HL-60 (cell line): ENCODE measurements around the gene LDLRAD1.

Experiments used
- CTCF ChIP-seq: IDR thresholded peaks from one replicate; pipeline ENCODE4 v1.5.1; 2011; ENCODE audit warnings: low read length, control low read depth, inconsistent platforms; ENCODE audit not compliant: insufficient read depth
- GABPA ChIP-seq: IDR thresholded peaks from 2 replicates; pipeline ENCODE4 v1.6.1; 2012; ENCODE audit warnings: low read depth
- POLR2AphosphoS5 ChIP-seq: IDR thresholded peaks from 2 replicates; pipeline ENCODE4 v1.6.1; 2012; ENCODE audit warnings: low read depth
- REST ChIP-seq: IDR thresholded peaks from 2 replicates; pipeline ENCODE4 v1.6.1; 2012; ENCODE audit warnings: low read depth; ENCODE audit not compliant: insufficient replicate concordance
- SPI1 ChIP-seq: IDR thresholded peaks from 2 replicates; pipeline ENCODE4 v1.6.1; 2012; ENCODE audit warnings: low read depth, mild to moderate bottlenecking, borderline replicate concordance

- TF ChIP-seq CTCF, result no peak
- TF ChIP-seq REST, result no peak
- no peak for TF ChIP-seq POLR2AphosphoS5
- TF ChIP-seq SPI1, result no peak
- no peak for TF ChIP-seq GABPA
Measured at GRCh38 chr1:54009406-54009805, 8.6 kb downstream of the LDLRAD1 start.
